D721Med (cell line): ENCODE results near the gene FLNA.

Experiments
- DNase-seq: peaks from one replicate; pipeline ENCODE4 v3.0.0; 2011; ENCODE audit warnings: low spot score; ENCODE audit not compliant: insufficient read length
- FAIRE-seq: peaks from 2 replicates; lab custom pipeline; 2011; peaks lifted over from hg19 to GRCh38; lab: Jason Lieb, UNC
- TF ChIP-seq, protein P1 (sequence below): IDR thresholded peaks from 2 replicates; pipeline ENCODE4 v1.5.1; 2012; ENCODE audit warnings: mild to moderate bottlenecking, control low read depth; ENCODE audit not compliant: insufficient read depth; ENCODE audit errors: missing control alignments

The FLNA gene

DNA sequence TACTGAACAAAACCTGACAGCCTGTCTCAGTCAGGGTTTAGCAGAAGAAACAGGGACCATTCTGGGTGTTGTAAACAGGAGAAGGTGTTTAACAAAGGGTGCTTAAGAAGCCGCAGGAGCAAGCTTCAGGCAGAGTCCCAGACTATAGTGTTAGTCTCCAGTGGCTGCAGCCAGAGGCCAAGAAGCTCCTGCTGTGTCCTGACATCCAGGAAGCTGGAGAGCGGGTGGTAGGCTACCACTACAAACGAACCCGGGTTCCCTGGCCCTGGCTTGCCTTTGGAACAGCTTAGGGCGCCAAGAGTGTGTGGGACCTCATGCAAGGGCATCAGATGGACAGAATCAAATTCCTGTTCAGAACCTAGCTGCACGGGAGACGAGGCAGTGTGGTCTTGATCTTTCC is 50.9 kb downstream of the FLNA start:
- TF ChIP-seq, protein P1, sequence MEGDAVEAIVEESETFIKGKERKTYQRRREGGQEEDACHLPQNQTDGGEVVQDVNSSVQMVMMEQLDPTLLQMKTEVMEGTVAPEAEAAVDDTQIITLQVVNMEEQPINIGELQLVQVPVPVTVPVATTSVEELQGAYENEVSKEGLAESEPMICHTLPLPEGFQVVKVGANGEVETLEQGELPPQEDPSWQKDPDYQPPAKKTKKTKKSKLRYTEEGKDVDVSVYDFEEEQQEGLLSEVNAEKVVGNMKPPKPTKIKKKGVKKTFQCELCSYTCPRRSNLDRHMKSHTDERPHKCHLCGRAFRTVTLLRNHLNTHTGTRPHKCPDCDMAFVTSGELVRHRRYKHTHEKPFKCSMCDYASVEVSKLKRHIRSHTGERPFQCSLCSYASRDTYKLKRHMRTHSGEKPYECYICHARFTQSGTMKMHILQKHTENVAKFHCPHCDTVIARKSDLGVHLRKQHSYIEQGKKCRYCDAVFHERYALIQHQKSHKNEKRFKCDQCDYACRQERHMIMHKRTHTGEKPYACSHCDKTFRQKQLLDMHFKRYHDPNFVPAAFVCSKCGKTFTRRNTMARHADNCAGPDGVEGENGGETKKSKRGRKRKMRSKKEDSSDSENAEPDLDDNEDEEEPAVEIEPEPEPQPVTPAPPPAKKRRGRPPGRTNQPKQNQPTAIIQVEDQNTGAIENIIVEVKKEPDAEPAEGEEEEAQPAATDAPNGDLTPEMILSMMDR = no peak
- FAIRE-seq = no peak

DNA sequence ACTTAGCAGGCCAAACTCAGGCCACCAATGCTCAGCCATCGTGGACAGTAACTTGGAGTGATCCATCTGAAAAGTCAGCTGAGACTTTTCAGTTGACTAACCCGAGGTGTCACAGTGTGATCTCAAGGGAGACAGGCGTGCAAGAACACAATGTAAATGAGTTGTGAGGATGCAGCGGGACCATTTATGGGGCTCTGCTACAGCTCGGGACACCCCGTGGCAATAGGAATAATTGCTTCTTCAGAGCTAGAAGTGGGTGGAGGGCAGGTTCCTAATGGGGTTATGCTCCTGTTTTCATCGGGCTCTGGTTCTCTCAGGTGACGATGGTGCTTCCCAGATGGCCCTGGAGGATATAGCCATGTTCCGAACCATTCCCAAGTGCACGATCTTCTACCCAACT is 51.5 kb downstream of the FLNA start:
- TF ChIP-seq, protein P1 = no peak
- FAIRE-seq (no peak), DNase-seq (no peak)

More for the DNA sequence above, 50.9 kb downstream of the FLNA start:
- no peak for DNase-seq

DNA sequence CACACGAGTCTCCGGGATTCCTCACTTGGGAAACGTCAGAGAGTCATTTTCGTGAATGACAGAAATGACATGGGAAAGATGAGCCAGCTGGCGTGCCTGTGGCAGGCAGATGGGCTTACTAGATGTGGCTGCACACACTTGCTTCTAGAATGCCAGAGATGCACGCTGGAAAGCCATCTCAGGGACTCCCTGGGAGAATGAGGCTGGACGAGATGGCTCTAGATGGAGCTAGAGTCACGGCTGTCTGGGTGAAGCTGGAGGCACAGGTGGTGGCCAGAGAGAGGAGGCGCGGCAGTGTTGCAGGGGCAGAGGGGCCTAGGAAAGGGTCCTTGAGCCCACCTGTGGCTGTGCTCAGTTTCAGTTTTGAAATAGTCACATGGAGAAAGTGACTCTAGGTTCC is 52.8 kb downstream of the FLNA start:
- FAIRE-seq (no peak), DNase-seq (no peak)
- TF ChIP-seq, protein P1 = no peak

DNA sequence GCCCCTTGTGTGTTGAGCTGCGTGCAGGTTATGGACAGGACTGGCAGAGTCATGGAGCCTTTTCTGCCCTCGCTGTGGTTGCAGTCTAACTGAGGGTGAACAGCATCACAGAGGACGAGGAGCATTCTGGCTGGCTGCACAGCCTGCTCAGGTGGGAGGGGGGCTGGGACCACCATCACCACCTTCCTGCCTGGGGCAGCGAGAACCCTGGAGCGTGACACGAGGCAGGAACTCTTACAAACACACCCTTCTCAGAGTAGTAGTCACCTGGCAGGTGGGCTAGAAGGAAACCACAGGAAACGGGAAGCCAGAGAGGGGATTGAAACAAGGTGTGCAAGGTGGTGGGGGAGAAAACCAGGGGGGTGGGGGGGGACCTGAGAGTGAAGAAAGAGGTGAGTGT is 53.3 kb downstream of the FLNA start:
- no peak for DNase-seq
- FAIRE-seq = no peak

DNA sequence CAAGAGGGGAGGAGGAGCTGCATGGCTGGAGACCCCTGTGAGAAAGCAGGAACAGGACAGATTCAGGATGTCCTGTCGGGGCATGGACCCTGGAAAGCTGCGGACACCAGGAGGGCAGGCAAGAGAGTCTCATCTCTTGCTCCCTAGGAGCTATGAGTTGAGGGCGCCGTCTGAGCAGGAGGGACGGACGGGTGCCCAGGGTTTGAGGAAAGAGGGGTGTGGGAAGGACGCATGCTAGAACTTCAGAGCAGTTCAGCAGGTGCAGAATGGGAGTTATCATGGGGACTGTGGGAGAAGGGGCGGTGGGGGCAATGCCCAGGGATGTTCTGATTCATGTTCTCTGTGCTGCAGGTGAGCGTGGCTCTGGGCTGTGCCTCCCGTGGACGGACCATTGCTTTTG is 54.0 kb downstream of the FLNA start:
- no peak for DNase-seq
- no peak for FAIRE-seq
- TF ChIP-seq, protein P1 = no peak

More for the DNA sequence above, 53.3 kb downstream of the FLNA start:
- TF ChIP-seq, protein P1 = no peak

DNA sequence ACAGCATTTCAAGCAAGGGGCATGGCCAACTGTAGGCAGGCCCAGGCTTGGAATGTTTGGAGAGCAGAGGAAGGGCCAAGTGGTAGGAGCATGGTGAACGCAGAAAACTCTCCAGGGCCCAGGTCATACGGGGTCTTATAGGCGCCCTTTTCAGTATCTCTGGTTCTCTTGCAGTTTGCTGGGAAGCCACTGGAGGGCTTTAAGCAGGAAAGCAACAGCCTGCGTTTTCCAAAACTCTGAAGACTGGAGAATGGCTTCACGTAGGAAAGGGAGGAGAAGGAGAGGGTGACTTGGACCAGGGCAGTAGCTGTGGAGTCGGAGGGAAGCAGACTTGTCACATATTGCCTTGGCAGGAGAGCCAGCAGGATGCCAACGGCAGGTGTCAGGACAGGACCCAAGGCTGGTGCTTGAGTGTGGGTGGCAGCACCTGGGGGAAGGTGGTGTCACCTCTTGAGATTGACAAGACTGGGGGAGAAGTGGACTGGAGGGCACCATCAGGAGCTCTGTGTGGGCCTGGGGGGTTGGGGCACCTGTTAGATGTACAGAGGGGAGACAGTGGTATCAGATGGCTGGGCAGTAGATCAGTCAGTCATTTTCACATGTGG is 56.9 kb downstream of the FLNA start:
- TF ChIP-seq, protein P1 = peak; percentile 22
- DNase-seq = no peak
- FAIRE-seq = no peak

DNA sequence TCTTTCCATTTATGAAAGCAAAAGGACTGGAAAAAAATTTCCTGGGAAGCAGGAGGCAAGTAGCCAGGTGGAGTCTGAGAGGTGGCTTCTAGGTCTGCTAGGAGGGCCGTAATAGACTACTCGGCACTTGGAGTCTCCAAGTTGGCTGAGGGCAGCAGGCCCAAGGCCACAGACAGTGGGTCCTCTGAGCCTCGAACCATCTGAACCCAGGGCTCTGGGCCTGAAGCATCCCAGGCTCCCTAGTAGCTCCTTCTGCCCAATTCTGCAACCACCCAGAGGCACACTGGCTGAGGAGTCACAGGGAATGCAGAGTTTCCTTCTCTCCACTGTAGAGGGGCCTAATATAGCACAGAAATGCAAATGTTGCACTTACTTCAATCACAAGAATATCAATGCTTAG is 59.0 kb downstream of the FLNA start:
- FAIRE-seq = no peak
- TF ChIP-seq, protein P1 = no peak
- no peak for DNase-seq
